K562 (cell line): ENCODE measurements around the gene CACNA1A. TPM values are rescaled to one million over a fixed set of nuclear protein-coding genes. Genes with fewer than 3 reads are reported as not detected.
"Not testable (repeated sequence)": the region's sequence is repeated elsewhere in the genome, so short reads cannot be mapped to it uniquely, and the experiment has no call there.

Source experiments
- ATAC-seq: fragments of 200-7000 bp; cut with Tn5 transposase; 3 replicates; pipeline ENCODE4 v1.9.1; 2020; ENCODE audit warnings: moderate library complexity
- BruUV-seq: library from RNA; stranded (reverse); fragments of 400-500 nt; replicated peaks from 2 replicates; lab custom pipeline; 2021; lab: Mats Ljungman, UMichigan
- CTCF ChIA-PET: fragments of 300-600 bp; formaldehyde crosslinking; extraction: SDS; loops from one replicate; lab custom pipeline; 2021; ENCODE audit warnings: low intra/inter-chr PET ratio; lab: Yijun Ruan, JAX
- POLR2A ChIA-PET: fragments of 300-600, 350-650 bp; sonication (Branson Sonifier 250); formaldehyde crosslinking; extraction: SDS; loops from one replicate; lab custom pipeline; 2021; ENCODE audit warnings: antibody characterized with exemption, inconsistent platforms; lab: Yijun Ruan, JAX
- DNase-seq, 4 experiments: peaks; one replicate each; pipeline versions ENCODE4 v3.0.0 to v3.0.0-alpha.2; 2011 to 2018; ENCODE audit warnings: low spot score in 3 of 4, mixed read lengths in 3 of 4; ENCODE audit errors: extremely low read depth in 1 of 4
- FAIRE-seq: peaks from 2 replicates; lab custom pipeline; 2011; peaks lifted over from hg19 to GRCh38; lab: Jason Lieb, UNC
- H2AFZ ChIP-seq: 2 replicates; pipeline ENCODE4 v1.6.0; 2011; ENCODE audit warnings: low read depth, low read length, control low read depth, inconsistent platforms
- H3K27ac ChIP-seq: fragments of 200-600 bp; 3 replicates; pipeline ENCODE4 v1.8.0; 2011; ENCODE audit warnings: low read depth, mild to moderate bottlenecking, control low read depth, inconsistent platforms, low read length, moderate library complexity, mixed read lengths; ENCODE audit errors: extremely low read depth
- H3K27me3 ChIP-seq, 2 experiments: fragments of 300-600 bp in 1 of 2; 2 replicates in 1 of 2; 3 replicates in 1 of 2; pipeline versions ENCODE4 v1.6.0 to v1.8.0; 2011; ENCODE audit warnings: inconsistent platforms in 2 of 2, low read length in 2 of 2, mild to moderate bottlenecking in 1 of 2, mixed read lengths in 1 of 2, moderate library complexity in 1 of 2; ENCODE audit not compliant: control insufficient read depth in 2 of 2, insufficient read depth in 2 of 2
- H3K36me3 ChIP-seq: fragments of 300-600 bp; 3 replicates; pipeline ENCODE4 v1.8.0; 2011; ENCODE audit warnings: mild to moderate bottlenecking, low read length, inconsistent platforms; ENCODE audit not compliant: control insufficient read depth, insufficient read depth
- H3K4me1 ChIP-seq, 2 experiments: fragments of 200-600 bp in 1 of 2; replicated peaks in 1 of 2; 2 replicates in 1 of 2; 3 replicates in 1 of 2; pipeline versions ENCODE4 v1.5.1 to v1.8.0; 2011; ENCODE audit warnings: inconsistent platforms in 2 of 2, low read length in 2 of 2, mild to moderate bottlenecking in 1 of 2, mixed read lengths in 1 of 2, moderate library complexity in 1 of 2; ENCODE audit not compliant: control insufficient read depth in 2 of 2, insufficient read depth in 2 of 2
- H3K4me2 ChIP-seq: 2 replicates; pipeline ENCODE4 v1.6.1; 2011; ENCODE audit warnings: low read length, control low read depth, inconsistent platforms, mixed read lengths; ENCODE audit not compliant: insufficient read depth
- H3K4me3 ChIP-seq: fragments of 200-600 bp; sonication (generic), shearing (Covaris generic); 2 replicates; pipeline ENCODE4 v1.5.1; 2016; ENCODE audit warnings: control low read depth, inconsistent platforms
- H3K79me2 ChIP-seq: fragments of 200-600 bp; 3 replicates; pipeline ENCODE4 v1.8.0; 2011; ENCODE audit warnings: low read length, inconsistent platforms; ENCODE audit not compliant: control insufficient read depth, insufficient read depth
- H3K9ac ChIP-seq, 2 experiments: 2 replicates each; pipeline versions ENCODE4 v1.6.0 to v1.6.1; 2011; ENCODE audit warnings: low read depth in 2 of 2, low read length in 2 of 2, control low read depth in 1 of 2, inconsistent platforms in 1 of 2, mild to moderate bottlenecking in 1 of 2, mixed read lengths in 1 of 2; ENCODE audit not compliant: insufficient read depth in 1 of 2
- H3K9me1 ChIP-seq: one replicate; pipeline ENCODE4 v1.6.0; 2011; ENCODE audit warnings: inconsistent platforms, mild to moderate bottlenecking, low read length, moderate library complexity; ENCODE audit not compliant: control insufficient read depth, insufficient read depth
- H3K9me3 ChIP-seq: replicated peaks from 2 replicates; pipeline ENCODE4 v1.5.1; 2011; ENCODE audit warnings: low read depth, low read length, inconsistent platforms; ENCODE audit not compliant: control insufficient read depth, insufficient read depth
- H4K20me1 ChIP-seq: replicated peaks from 2 replicates; pipeline ENCODE4 v1.6.1; 2011; ENCODE audit warnings: low read length, inconsistent platforms, mixed read lengths; ENCODE audit not compliant: control insufficient read depth, insufficient read depth
- DACH1 ChIP-seq: fragments of 450-650 bp; IDR thresholded peaks from 2 replicates; pipeline ENCODE4 v1.6.1; 2018; ENCODE audit not compliant: partially characterized antibody
- RBM25 ChIP-seq: fragments of 200-400 bp; formaldehyde crosslinking; IDR thresholded peaks from 2 replicates; pipeline ENCODE4 v1.6.1; 2018; ENCODE audit warnings: low read length, low read depth, moderate library complexity; ENCODE audit not compliant: severe bottlenecking
- SMAD2 ChIP-seq: fragments of 150-350 bp; IDR thresholded peaks from 2 replicates; pipeline ENCODE4 v1.6.1; 2014; ENCODE audit warnings: low read depth, mild to moderate bottlenecking, low read length
- ZC3H8 ChIP-seq: fragments of 450-650 bp; IDR thresholded peaks from 2 replicates; pipeline ENCODE4 v1.6.1; 2017
- ZNF146 ChIP-seq: IDR thresholded peaks from one replicate; pipeline ENCODE4 v1.6.1; 2018; ENCODE audit warnings: missing compliant biosample characterization; ENCODE audit not compliant: unreplicated experiment
- ZNF347 ChIP-seq: fragments of 450-650 bp; formaldehyde crosslinking; IDR thresholded peaks from 2 replicates; pipeline ENCODE4 v1.4.0; 2020; ENCODE audit warnings: low read depth, mild to moderate bottlenecking, moderate library complexity
- ZNF436 ChIP-seq: fragments of 250-450, 450-650 bp; sonication (Bioruptor Pico); formaldehyde crosslinking; IDR thresholded peaks from 2 replicates; pipeline ENCODE4 v1.7.0; 2020; ENCODE audit warnings: mild to moderate bottlenecking
- WGBS: fragments of 100-300 bp; shearing (Covaris generic); methylation state at CpG from one replicate; pipeline ENCODE4 v1.1.6; 2016; ENCODE audit warnings: low coverage, mixed read lengths; ENCODE audit not compliant: insufficient coverage; ENCODE audit errors: missing lambda C conversion rate; 5-methylcytosine and 5-hydroxymethylcytosine counted together
- in situ Hi-C: fragments of 300-500 bp; cut with MboI; formaldehyde crosslinking; loops from 4 replicates; pipeline ENCODE4 v1.15.0; 2018; ENCODE audit warnings: inconsistent platforms, mixed read lengths
- intact Hi-C: fragments of 100-400 bp; cut with micrococcal nuclease; formaldehyde crosslinking; loops from 2 replicates; pipeline ENCODE4 v1.14.2; 2022
- polyA plus RNA-seq, 8 experiments: library from polyadenylated mRNA; depleted of rRNA in 4 of 8; stranded (reverse) in 5 of 8; unstranded in 3 of 8; fragments of >200 nt; fragmentation: Nextera tagmentation in 2 of 8; fragmentation: Illumina TruSeq in 1 of 8; extraction: Ambion mirVana in 2 of 8; extraction: Trizol in 1 of 8; gene quantifications; 2 replicates each; pipeline versions ENCODE4 v1.2.1 to v1.2.3, GENCODE V29; 2011 to 2014; ENCODE audit warnings: inconsistent platforms in 1 of 8, missing spikeins in 1 of 8
- total RNA-seq, 7 experiments: library from RNA; depleted of rRNA in 6 of 7; stranded (reverse); fragments of >200 nt in 6 of 7; fragmentation: Illumina TruSeq in 2 of 7; extraction: Trizol in 2 of 7; gene quantifications; 2 replicates each; pipeline versions ENCODE4 v1.2.1 to v1.2.3, GENCODE V29; 2011 to 2021; ENCODE audit warnings: low replicate concordance in 1 of 7

CACNA1A gene
- total and polyA plus RNA-seq, 9 of the 15 experiments (the other 6 are each of a cell fraction or from before 2014, with no cell fraction given), result 0.03 to 0.20 (median 0.09) TPM; not detected in 1

DNA sequence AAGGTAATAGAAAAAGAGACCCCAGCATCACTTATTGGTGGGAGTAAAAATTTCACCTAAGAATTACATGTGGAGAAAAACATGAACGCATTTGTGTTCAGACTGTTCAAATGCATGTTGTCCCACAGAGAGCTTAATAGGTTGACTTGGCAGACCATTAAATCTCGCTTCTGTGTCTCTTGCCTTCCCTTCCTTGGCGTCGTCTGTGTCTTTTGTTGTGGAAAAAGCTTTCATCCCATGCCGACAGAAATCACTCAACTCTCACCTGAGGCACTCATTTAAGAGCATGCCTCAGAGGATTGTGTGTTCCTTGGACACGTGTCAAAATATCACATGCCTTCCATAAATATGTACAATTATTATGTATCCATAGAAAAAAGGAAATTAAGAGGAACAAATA is 24.4 kb upstream of the CACNA1A start:
- H3K9me3 ChIP-seq, result no peaks in the 10 kb centered on the region
- no peaks in the 10 kb centered on the region for H3K36me3 ChIP-seq
- no peak overlapping the region for H3K4me3 ChIP-seq
- no peaks in the 10 kb centered on the region for H3K79me2 ChIP-seq
- H3K27ac ChIP-seq, result no peak overlapping the region
- H2AFZ ChIP-seq, result no peak overlapping the region
- H3K27me3 ChIP-seq, result peaks cover 0 to 11% of the 10 kb centered on the region in 2 experiments; a peak in 2 of 5 replicates
- H3K9me1 ChIP-seq, result no peaks in the 10 kb centered on the region
- POLR2A ChIA-PET, result no interaction called here
- H3K4me2 ChIP-seq, result no peak overlapping the region
- BruUV-seq, result no TSS peak
- FAIRE-seq (no peak), ATAC-seq (no peak), DNase-seq (no peak)
- CTCF ChIA-PET, result no interaction called here
- H4K20me1 ChIP-seq, result no peaks in the 10 kb centered on the region
- in situ Hi-C loops (no loop called here), intact Hi-C loops (no loop called here)
- H3K9ac ChIP-seq, result no peak overlapping the region
- H3K4me1 ChIP-seq, result no peaks in the 10 kb centered on the region
- WGBS, result 3% methylated on average over 6 of the region's 6 CpGs
- no peak for TF ChIP-seq ZNF347 (CRISPR knock-in tag)
- TF ChIP-seq ZC3H8, result no peak
- TF ChIP-seq ZNF436 (CRISPR knock-in tag), result no peak
- TF ChIP-seq DACH1, result no peak
- no peak for TF ChIP-seq SMAD2
- no peak for TF ChIP-seq RBM25

DNA sequence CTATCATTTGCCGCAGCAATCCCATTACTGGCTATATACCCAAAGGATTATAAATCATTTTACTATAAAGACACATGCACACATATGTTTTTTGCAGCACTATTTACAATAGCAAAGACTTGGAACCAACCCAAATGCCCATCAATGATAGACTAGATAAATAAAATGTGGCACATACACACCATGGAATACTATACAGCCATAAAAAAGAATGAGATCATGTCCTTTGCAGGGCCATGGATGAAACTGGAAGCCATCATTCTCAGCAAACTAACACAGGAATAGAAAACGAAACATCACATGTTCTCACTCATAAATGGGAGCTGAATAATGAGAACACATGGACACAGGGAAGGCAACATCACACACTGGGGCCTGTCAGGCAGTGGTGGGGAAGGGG is 23.4 kb upstream of the CACNA1A start:
- H3K9ac ChIP-seq, DNase-seq, H4K20me1 ChIP-seq, POLR2A ChIA-PET, H2AFZ ChIP-seq, H3K36me3 ChIP-seq, ATAC-seq, H3K27ac ChIP-seq, H3K79me2 ChIP-seq, H3K4me2 ChIP-seq, in situ Hi-C loops, H3K4me3 ChIP-seq: not testable (repeated sequence)
- 30% methylated on average over 2 of the region's 2 CpGs for WGBS
- peak; percentile 58 for TF ChIP-seq ZNF146
- TF ChIP-seq, all 486 proteins: peak for 1; not testable (repeated sequence) for 485
- H3K9me3 ChIP-seq, H3K9me1 ChIP-seq, BruUV-seq, FAIRE-seq, H3K4me1 ChIP-seq, intact Hi-C loops, CTCF ChIA-PET: not testable (repeated sequence)
- peaks cover 0 to 11% of the 10 kb centered on the region in 2 experiments; a peak in 2 of 5 replicates for H3K27me3 ChIP-seq
